HL-60 (cell line): ENCODE results near the gene ITGA7.

Experiments used
- CTCF ChIP-seq: IDR thresholded peaks from one replicate; pipeline ENCODE4 v1.5.1; 2011; ENCODE audit warnings: low read length, control low read depth, inconsistent platforms; ENCODE audit not compliant: insufficient read depth
- POLR2AphosphoS5 ChIP-seq: IDR thresholded peaks from 2 replicates; pipeline ENCODE4 v1.6.1; 2012; ENCODE audit warnings: low read depth
- REST ChIP-seq: IDR thresholded peaks from 2 replicates; pipeline ENCODE4 v1.6.1; 2012; ENCODE audit warnings: low read depth; ENCODE audit not compliant: insufficient replicate concordance

DNA sequence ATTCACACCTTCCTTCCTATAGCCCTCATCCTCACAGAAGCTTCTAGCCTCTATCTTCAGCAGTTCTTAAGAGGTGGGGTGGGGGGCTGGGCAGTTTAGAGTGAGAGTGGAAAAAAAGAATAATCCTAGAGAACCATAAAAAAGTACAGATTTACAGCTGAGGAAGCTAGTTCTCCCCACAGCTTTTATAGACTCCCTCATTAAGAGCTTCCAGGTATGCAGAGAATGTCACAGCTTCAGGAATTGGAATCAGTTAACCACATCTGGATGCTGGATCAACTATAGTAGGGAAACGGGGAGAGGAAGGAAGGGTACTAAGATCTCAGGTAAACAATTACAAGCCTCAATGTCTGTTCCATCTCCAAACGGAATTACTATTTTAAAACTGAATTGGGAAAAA lies 47.5 kb upstream of the ITGA7 start:
- TF ChIP-seq CTCF (no peak), POLR2AphosphoS5 (no peak), REST (no peak)
